ENCODE data around the gene RBM15.

The RBM15 gene

DNA sequence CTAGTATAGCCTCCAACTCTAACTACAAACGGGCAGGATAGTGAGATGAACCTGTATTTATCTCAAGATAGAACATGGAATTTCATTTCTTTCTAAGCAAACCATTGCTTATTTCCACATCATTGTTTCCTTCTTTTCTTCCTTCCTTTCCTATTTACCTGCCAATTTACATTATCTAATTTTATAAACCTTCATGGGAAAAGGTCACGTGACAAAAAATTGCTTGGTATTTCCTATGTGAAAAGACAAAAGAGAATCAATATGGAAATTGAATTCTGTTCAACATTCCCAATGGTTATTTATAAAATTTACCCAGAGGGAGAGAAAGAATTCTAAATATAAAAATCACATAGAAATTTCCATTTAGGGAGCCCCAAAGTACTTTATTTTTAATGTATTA, 22.4 kb upstream of the RBM15 start:
- Histone ChIP-seq H4K20me1 (ENCODE audit: control insufficient read depth, insufficient read depth, low read depth, low read length) (no peaks in the 10 kb centered on the region), H3K4me2 (ENCODE audit: low read length) (no peak overlapping the region), H3K27me3 (ENCODE audit: control insufficient read depth, low read length) (no peaks in the 10 kb centered on the region), H3K79me2 (ENCODE audit: control insufficient read depth, low read length) (no peaks in the 10 kb centered on the region), H3K4me3 (ENCODE audit: low read length) (no peak overlapping the region), H3F3A (ENCODE audit: control insufficient read depth, insufficient read depth) (no peaks in the 10 kb centered on the region), H3K27ac (ENCODE audit: low read depth, low read length) (no peak overlapping the region), H3K36me3 (ENCODE audit: control insufficient read depth, low read length) (no peaks in the 10 kb centered on the region), H3K9me2 (replicated peaks; ENCODE audit: control insufficient read depth, low read length) (no peaks in the 10 kb centered on the region), H3K4me1 (ENCODE audit: control insufficient read depth, low read length) (no peaks in the 10 kb centered on the region), H3K9me3 (ENCODE audit: control insufficient read depth, insufficient read depth, low read length) (no peaks in the 10 kb centered on the region)
- TF ChIP-seq, protein P1, sequence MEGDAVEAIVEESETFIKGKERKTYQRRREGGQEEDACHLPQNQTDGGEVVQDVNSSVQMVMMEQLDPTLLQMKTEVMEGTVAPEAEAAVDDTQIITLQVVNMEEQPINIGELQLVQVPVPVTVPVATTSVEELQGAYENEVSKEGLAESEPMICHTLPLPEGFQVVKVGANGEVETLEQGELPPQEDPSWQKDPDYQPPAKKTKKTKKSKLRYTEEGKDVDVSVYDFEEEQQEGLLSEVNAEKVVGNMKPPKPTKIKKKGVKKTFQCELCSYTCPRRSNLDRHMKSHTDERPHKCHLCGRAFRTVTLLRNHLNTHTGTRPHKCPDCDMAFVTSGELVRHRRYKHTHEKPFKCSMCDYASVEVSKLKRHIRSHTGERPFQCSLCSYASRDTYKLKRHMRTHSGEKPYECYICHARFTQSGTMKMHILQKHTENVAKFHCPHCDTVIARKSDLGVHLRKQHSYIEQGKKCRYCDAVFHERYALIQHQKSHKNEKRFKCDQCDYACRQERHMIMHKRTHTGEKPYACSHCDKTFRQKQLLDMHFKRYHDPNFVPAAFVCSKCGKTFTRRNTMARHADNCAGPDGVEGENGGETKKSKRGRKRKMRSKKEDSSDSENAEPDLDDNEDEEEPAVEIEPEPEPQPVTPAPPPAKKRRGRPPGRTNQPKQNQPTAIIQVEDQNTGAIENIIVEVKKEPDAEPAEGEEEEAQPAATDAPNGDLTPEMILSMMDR (IDR thresholded peaks at IDR 0.05; ENCODE audit: low read depth, low read length, poor library complexity, severe bottlenecking): no peak
- TF ChIP-seq EZH2phosphoT487 (IDR thresholded peaks at IDR 0.05; ENCODE audit: borderline replicate concordance, low read length): no peak

DNA sequence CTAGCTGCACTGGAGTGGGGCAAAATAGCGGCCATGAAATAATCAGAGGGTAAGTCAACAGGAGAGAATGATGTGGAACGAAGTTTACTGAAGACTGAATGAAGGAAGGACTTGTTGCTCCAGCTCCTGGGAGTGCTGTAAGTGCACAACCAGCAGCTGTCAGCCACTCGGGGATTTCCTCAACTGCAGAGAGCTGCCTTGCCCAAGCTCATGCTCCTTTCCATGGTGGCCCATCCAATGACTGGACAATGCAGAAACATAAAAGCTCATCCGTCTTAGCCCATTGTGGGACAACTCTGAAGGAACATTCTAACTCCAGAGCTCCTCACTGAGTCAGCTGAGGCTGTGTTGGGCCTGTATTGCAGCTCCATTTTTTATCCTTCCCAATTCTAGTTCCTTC, 21.1 kb upstream of the RBM15 start:
- Histone ChIP-seq H3K27me3 (ENCODE audit: control insufficient read depth, low read length) (no peaks in the 10 kb centered on the region), H3K27ac (ENCODE audit: low read depth, low read length) (no peak overlapping the region), H3K9me2 (replicated peaks; ENCODE audit: control insufficient read depth, low read length) (no peaks in the 10 kb centered on the region), H3K36me3 (ENCODE audit: control insufficient read depth, low read length) (no peaks in the 10 kb centered on the region), H3K4me2 (ENCODE audit: low read length) (no peak overlapping the region), H3K9me3 (ENCODE audit: control insufficient read depth, insufficient read depth, low read length) (no peaks in the 10 kb centered on the region), H3F3A (ENCODE audit: control insufficient read depth, insufficient read depth) (no peaks in the 10 kb centered on the region), H4K20me1 (ENCODE audit: control insufficient read depth, insufficient read depth, low read depth, low read length) (no peaks in the 10 kb centered on the region), H3K79me2 (ENCODE audit: control insufficient read depth, low read length) (no peaks in the 10 kb centered on the region), H3K4me1 (ENCODE audit: control insufficient read depth, low read length) (no peaks in the 10 kb centered on the region), H3K4me3 (ENCODE audit: low read length) (no peak overlapping the region)
- TF ChIP-seq EZH2phosphoT487 (IDR thresholded peaks at IDR 0.05; ENCODE audit: borderline replicate concordance, low read length): no peak
- TF ChIP-seq, protein P1 (IDR thresholded peaks at IDR 0.05; ENCODE audit: low read depth, low read length, poor library complexity, severe bottlenecking): no peak

DNA sequence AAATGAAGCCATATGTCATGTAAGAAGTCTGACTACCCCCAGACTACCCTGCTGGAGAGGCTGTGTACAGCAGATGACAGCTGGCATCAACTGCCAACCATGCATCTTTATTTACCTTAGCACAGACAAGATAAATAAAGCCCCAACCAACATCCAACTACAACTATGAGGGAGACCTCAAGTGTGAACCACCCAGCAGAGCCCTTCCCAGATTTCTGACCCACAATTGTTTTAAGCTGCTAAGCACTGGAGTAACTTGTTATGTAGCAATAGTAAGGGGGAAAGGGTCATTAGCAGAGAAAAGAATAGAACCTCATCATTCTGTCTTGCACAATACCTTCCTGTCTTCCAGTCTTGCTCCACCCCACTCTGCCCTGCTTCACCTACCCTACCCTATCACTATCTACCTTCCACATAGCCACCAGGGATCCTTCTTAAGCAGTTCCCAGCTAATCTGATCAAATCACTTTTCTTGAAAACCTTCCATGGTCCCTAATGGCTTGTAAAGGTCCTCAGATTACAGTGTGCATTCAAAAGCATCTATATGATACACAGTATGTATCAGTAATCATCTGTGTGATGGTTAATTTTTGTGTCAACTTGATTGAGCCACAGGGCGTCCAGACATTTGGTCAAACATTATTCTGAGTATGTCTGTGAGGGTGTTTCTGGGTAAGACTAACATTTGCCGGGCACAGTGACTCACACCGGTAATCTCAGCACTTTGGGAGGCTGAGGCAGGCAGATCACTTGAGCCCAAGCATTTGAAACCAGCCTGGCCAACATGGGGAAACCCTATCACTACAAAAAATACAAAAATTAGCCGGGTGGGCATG, 19.6 kb upstream of the RBM15 start:
- no peaks in the 10 kb centered on the region for H3K9me2 ChIP-seq (replicated peaks; ENCODE audit: control insufficient read depth, low read length)
- no peaks in the 10 kb centered on the region for H3K36me3 ChIP-seq (ENCODE audit: control insufficient read depth, low read length)
- TF ChIP-seq, protein P1 (IDR thresholded peaks at IDR 0.05; ENCODE audit: low read depth, low read length, poor library complexity, severe bottlenecking): no peak
- no peak for TF ChIP-seq EZH2phosphoT487 (IDR thresholded peaks at IDR 0.05; ENCODE audit: borderline replicate concordance, low read length)
- H3K4me3 ChIP-seq (ENCODE audit: low read length): no peak overlapping the region
- no peak overlapping the region for H3K27ac ChIP-seq (ENCODE audit: low read depth, low read length)
- H3K27me3 ChIP-seq (ENCODE audit: control insufficient read depth, low read length): no peaks in the 10 kb centered on the region
- no peaks in the 10 kb centered on the region for H4K20me1 ChIP-seq (ENCODE audit: control insufficient read depth, insufficient read depth, low read depth, low read length)
- no peak overlapping the region for H3K4me2 ChIP-seq (ENCODE audit: low read length)
- no peaks in the 10 kb centered on the region for H3K79me2 ChIP-seq (ENCODE audit: control insufficient read depth, low read length)
- no peaks in the 10 kb centered on the region for H3F3A ChIP-seq (ENCODE audit: control insufficient read depth, insufficient read depth)
- no peaks in the 10 kb centered on the region for H3K9me3 ChIP-seq (ENCODE audit: control insufficient read depth, insufficient read depth, low read length)
- no peaks in the 10 kb centered on the region for H3K4me1 ChIP-seq (ENCODE audit: control insufficient read depth, low read length)
